ENCODE data around the gene SLC30A1. TPM values are rescaled to one million over a fixed set of nuclear protein-coding genes. Genes with fewer than 3 reads are reported as not detected.

SLC30A1 gene
- total and polyA plus RNA-seq, 2 of the 13 experiments (the other 11 are each of a cell fraction or from before 2014, with no cell fraction given), result 5.9 to 24.4 TPM

GRCh38 chr1:211579440-211580302 is 710 bp upstream of the SLC30A1 start (continued):
- TF ChIP-seq ESRRA (CRISPR knock-in tag; IDR thresholded peaks at IDR 0.05; ENCODE audit: low read depth) (peak; percentile 71; the same call in 1 of the 2 replicates), ZNF407 (CRISPR knock-in tag; IDR thresholded peaks at IDR 0.05; ENCODE audit: not compliant biosample characterization) (no peak), MATR3 (CRISPR knock-in tag; IDR thresholded peaks at IDR 0.05) (no peak), PRMT3 (CRISPR knock-in tag; IDR thresholded peaks at IDR 0.05; ENCODE audit: borderline replicate concordance, low read depth) (no peak), SIX4 (CRISPR knock-in tag; IDR thresholded peaks at IDR 0.05) (no peak), POLR2AphosphoS5 (IDR thresholded peaks at IDR 0.05; ENCODE audit: low read depth, low read length) (peak; percentile 26; the same call in 1 of the 2 replicates), ZSCAN29 (CRISPR knock-in tag; conservative IDR thresholded peaks at IDR 0.05) (no peak), RNF219 (CRISPR knock-in tag; IDR thresholded peaks at IDR 0.05) (peak; percentile 67; the same call in 1 of the 2 replicates), ZBTB1 (CRISPR knock-in tag; IDR thresholded peaks at IDR 0.05; ENCODE audit: borderline replicate concordance) (no peak), FOXP1 (IDR thresholded peaks at IDR 0.05) (no peak), FOXP1 (CRISPR knock-in tag; IDR thresholded peaks at IDR 0.05) (no peak; the same call in 1 of the 2 replicates), ZNF510 (CRISPR knock-in tag; IDR thresholded peaks at IDR 0.05; ENCODE audit: low read depth) (no peak), TEAD2 (CRISPR knock-in tag; IDR thresholded peaks at IDR 0.05) (0 out of 2 replicates have a peak, but pooled peaks have one; percentile 27), KLF15 (CRISPR knock-in tag; IDR thresholded peaks at IDR 0.05; ENCODE audit: borderline replicate concordance) (no peak), E2F1 (CRISPR knock-in tag; IDR thresholded peaks at IDR 0.05) (no peak)
- TF ChIP-seq, protein P1, sequence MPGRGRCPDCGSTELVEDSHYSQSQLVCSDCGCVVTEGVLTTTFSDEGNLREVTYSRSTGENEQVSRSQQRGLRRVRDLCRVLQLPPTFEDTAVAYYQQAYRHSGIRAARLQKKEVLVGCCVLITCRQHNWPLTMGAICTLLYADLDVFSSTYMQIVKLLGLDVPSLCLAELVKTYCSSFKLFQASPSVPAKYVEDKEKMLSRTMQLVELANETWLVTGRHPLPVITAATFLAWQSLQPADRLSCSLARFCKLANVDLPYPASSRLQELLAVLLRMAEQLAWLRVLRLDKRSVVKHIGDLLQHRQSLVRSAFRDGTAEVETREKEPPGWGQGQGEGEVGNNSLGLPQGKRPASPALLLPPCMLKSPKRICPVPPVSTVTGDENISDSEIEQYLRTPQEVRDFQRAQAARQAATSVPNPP (CRISPR knock-in tag; IDR thresholded peaks at IDR 0.05), result no peak; the same call in 1 of the 2 replicates

All from HepG2 (cell line).